ENCODE measurements around the gene RNF182. TPM values are rescaled to one million over a fixed set of nuclear protein-coding genes. Genes with fewer than 3 reads are reported as not detected.

The RNF182 gene
- total and polyA plus RNA-seq, 2 donors (not counting 1 experiment from before 2014, with no cell fraction given) = 0.10 TPM; not detected in 1

DNA sequence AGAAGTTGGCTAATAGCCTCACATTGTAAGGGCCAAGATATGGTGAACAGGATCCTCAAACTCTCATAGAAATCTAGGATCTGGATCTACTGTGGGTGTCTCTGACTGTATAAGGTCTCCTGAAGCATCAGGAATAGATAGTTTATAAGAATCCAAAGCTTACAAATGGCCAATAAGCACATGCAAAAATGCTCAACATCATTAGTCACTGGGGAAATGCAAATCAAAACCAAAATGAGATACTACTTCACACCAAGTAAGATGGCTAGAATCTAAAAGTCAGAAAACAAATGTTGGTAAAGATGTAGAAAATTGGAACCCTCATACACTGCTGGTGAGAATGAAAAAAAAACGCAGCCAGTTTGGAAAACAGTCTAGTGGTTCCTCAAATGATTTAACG, 14.3 kb upstream of the RNF182 start:
- ChIA-PET CTCF (interaction anchor here (0.7 to 13.0 kb wide), 21 partner anchors 9 to 1713 kb away, joined by 3 to 230 read pairs (median 4); partner anchors contain the start of gene RNF182), POLR2A (interaction anchor here (0.9 kb wide), 1 partner anchor 115 kb away, joined by 3 read pairs; no protein-coding TSS in a partner anchor)
- H3K9ac ChIP-seq (ENCODE audit: low read length) = no peak overlapping the region
- peaks cover 0 to 4% (median 3%) of the 10 kb centered on the region in 4 experiments for H3K27me3 ChIP-seq (replicated peaks in 1 of 4; ENCODE audit: control extremely low read depth in 1 of 4, control insufficient read depth in 3 of 4, insufficient read depth in 4 of 4, low read length in 3 of 4)
- DNase-seq (no peak), ATAC-seq (ENCODE audit: low read depth) (no peak)
- no peak for TF ChIP-seq CTCF (IDR thresholded peaks at IDR 0.05)
- TF ChIP-seq EZH2 (IDR thresholded peaks at IDR 0.05; ENCODE audit: borderline replicate concordance, insufficient read depth, low read depth, low read length, poor library complexity, severe bottlenecking) = no peak
- H3K4me3 Mint-ChIP-seq = no peak overlapping the region
- H3K4me1 ChIP-seq (ENCODE audit: control insufficient read depth in 2 of 2, insufficient read depth in 2 of 2, low read length in 2 of 2) = no peaks in the 10 kb centered on the region
- H3K36me3 ChIP-seq (replicated peaks in 1 of 2; ENCODE audit: control extremely low read depth in 1 of 2, control insufficient read depth in 1 of 2, extremely low read depth in 1 of 2, insufficient read depth in 2 of 2, low read length in 1 of 2) = no peaks in the 10 kb centered on the region
- no peak overlapping the region for H2AFZ ChIP-seq (ENCODE audit: insufficient read depth, low read depth, low read length, poor library complexity, severe bottlenecking)
- H3K27ac ChIP-seq (ENCODE audit: low read length in 2 of 2) = no peak overlapping the region
- H3K4me2 ChIP-seq (replicated peaks; ENCODE audit: low read depth, low read length, poor library complexity, severe bottlenecking) = no peak overlapping the region
- peaks cover 1% of the 10 kb centered on the region for H3K4me1 Mint-ChIP-seq
- no peak overlapping the region for H3K27ac Mint-ChIP-seq
- no peaks in the 10 kb centered on the region for H3K9me3 Mint-ChIP-seq (ENCODE audit: insufficient read depth)
- peaks cover 18% of the 10 kb centered on the region for H3K27me3 Mint-ChIP-seq
- no peak overlapping the region for H3K4me3 ChIP-seq (ENCODE audit: control extremely low read depth in 1 of 5, extremely low read depth in 1 of 5, insufficient read depth in 1 of 5, low read depth in 2 of 5, low read length in 4 of 5)
- H3K79me2 ChIP-seq (ENCODE audit: control insufficient read depth, insufficient read depth, low read length) = no peaks in the 10 kb centered on the region
- WGBS (ENCODE audit: insufficient coverage) = no CpG with 5 or more reads among the region's 2 CpGs
- intact Hi-C loops (cut with micrococcal nuclease) = no loop called here
- H3K9me3 ChIP-seq (ENCODE audit: control extremely low read depth in 1 of 3, control insufficient read depth in 2 of 3, insufficient read depth in 1 of 3, low read length in 2 of 3) = no peaks in the 10 kb centered on the region
- no peaks in the 10 kb centered on the region for H4K20me1 ChIP-seq (ENCODE audit: control insufficient read depth, insufficient read depth, low read length, poor library complexity, severe bottlenecking)

GRCh38 chr6:13911337-13911736, 13.4 kb upstream of the RNF182 start:
- no peak overlapping the region for H3K27ac Mint-ChIP-seq
- Histone ChIP-seq H3K4me3 (ENCODE audit: control extremely low read depth in 1 of 5, extremely low read depth in 1 of 5, insufficient read depth in 1 of 5, low read depth in 2 of 5, low read length in 4 of 5) (no peak overlapping the region), H3K27ac (ENCODE audit: low read length in 2 of 2) (no peak overlapping the region), H3K4me2 (replicated peaks; ENCODE audit: low read depth, low read length, poor library complexity, severe bottlenecking) (no peak overlapping the region), H3K79me2 (ENCODE audit: control insufficient read depth, insufficient read depth, low read length) (no peaks in the 10 kb centered on the region), H3K9ac (ENCODE audit: low read length) (no peak overlapping the region), H3K36me3 (replicated peaks in 1 of 2; ENCODE audit: control extremely low read depth in 1 of 2, control insufficient read depth in 1 of 2, extremely low read depth in 1 of 2, insufficient read depth in 2 of 2, low read length in 1 of 2) (no peaks in the 10 kb centered on the region), H3K9me3 (ENCODE audit: control extremely low read depth in 1 of 3, control insufficient read depth in 2 of 3, insufficient read depth in 1 of 3, low read length in 2 of 3) (no peaks in the 10 kb centered on the region), H3K27me3 (replicated peaks in 1 of 4; ENCODE audit: control extremely low read depth in 1 of 4, control insufficient read depth in 3 of 4, insufficient read depth in 4 of 4, low read length in 3 of 4) (peaks cover 0 to 4% (median 3%) of the 10 kb centered on the region in 4 experiments), H2AFZ (ENCODE audit: insufficient read depth, low read depth, low read length, poor library complexity, severe bottlenecking) (no peak overlapping the region), H3K4me1 (ENCODE audit: control insufficient read depth in 2 of 2, insufficient read depth in 2 of 2, low read length in 2 of 2) (no peaks in the 10 kb centered on the region), H4K20me1 (ENCODE audit: control insufficient read depth, insufficient read depth, low read length, poor library complexity, severe bottlenecking) (no peaks in the 10 kb centered on the region)
- no CpG with 5 or more reads among the region's 2 CpGs for WGBS (ENCODE audit: insufficient coverage)
- CTCF ChIA-PET = interaction anchor here (0.7 to 13.0 kb wide), 14 partner anchors 12 to 1712 kb away, joined by 3 to 230 read pairs (median 4); partner anchors contain the start of genes CD83 and RNF182
- ATAC-seq (ENCODE audit: low read depth) = no peak
- H3K4me1 Mint-ChIP-seq = peaks cover 4% of the 10 kb centered on the region
- POLR2A ChIA-PET = interaction anchor here (0.6 to 0.9 kb wide), 2 partner anchors 114 to 1336 kb away, joined by 3 to 5 read pairs; no protein-coding TSS in a partner anchor
- TF ChIP-seq EZH2 (IDR thresholded peaks at IDR 0.05; ENCODE audit: borderline replicate concordance, insufficient read depth, low read depth, low read length, poor library complexity, severe bottlenecking) (no peak), CTCF (IDR thresholded peaks at IDR 0.05) (no peak)
- peaks cover 18% of the 10 kb centered on the region for H3K27me3 Mint-ChIP-seq
- intact Hi-C loops (cut with micrococcal nuclease) = no loop called here
- H3K9me3 Mint-ChIP-seq (ENCODE audit: insufficient read depth) = no peaks in the 10 kb centered on the region
- DNase-seq = no peak
- no peak overlapping the region for H3K4me3 Mint-ChIP-seq

Measured in B cell (primary cell).